ENCODE results near the gene SIK2. TPM values are rescaled to one million over a fixed set of nuclear protein-coding genes. Genes with fewer than 3 reads are reported as not detected.

The SIK2 gene
- total and polyA plus RNA-seq, 9 of the 15 experiments (the other 6 are each of a cell fraction or from before 2014, with no cell fraction given) = 0.74 to 11.6 (median 3.8) TPM

DNA sequence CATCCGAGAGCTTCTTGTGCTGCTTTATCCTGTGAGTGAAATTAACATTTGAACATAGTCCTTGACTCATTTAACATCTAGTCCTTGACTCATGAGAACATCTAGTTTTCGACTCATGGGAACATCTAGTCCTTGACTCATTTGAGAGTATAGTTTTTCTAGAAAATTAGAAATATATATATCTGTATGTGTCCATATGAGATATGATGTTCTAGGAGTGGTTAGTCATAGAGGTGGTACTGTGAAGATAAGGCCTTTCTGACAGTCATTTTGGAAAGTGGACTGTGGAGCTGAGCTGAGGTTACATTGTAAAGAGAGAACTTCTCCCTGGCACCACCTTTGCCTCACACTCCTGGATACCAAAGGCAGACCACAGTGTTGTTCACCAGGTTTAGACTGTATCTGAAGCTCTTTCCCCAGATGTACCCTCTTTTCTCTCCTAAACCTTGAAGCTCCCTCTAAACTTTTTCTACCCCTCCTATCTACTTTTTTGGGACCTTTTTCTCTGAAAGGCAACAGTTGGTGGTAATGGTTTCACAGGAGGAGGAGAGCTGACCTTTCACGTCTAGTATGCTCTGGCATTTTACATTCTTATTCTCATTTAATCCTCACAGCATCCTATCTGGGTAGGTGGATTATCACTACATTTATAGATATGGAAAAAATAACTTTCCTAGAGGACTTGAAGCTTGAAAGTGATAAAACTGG is 96.8 kb downstream of the SIK2 start (continued):
- TF ChIP-seq, protein P1, sequence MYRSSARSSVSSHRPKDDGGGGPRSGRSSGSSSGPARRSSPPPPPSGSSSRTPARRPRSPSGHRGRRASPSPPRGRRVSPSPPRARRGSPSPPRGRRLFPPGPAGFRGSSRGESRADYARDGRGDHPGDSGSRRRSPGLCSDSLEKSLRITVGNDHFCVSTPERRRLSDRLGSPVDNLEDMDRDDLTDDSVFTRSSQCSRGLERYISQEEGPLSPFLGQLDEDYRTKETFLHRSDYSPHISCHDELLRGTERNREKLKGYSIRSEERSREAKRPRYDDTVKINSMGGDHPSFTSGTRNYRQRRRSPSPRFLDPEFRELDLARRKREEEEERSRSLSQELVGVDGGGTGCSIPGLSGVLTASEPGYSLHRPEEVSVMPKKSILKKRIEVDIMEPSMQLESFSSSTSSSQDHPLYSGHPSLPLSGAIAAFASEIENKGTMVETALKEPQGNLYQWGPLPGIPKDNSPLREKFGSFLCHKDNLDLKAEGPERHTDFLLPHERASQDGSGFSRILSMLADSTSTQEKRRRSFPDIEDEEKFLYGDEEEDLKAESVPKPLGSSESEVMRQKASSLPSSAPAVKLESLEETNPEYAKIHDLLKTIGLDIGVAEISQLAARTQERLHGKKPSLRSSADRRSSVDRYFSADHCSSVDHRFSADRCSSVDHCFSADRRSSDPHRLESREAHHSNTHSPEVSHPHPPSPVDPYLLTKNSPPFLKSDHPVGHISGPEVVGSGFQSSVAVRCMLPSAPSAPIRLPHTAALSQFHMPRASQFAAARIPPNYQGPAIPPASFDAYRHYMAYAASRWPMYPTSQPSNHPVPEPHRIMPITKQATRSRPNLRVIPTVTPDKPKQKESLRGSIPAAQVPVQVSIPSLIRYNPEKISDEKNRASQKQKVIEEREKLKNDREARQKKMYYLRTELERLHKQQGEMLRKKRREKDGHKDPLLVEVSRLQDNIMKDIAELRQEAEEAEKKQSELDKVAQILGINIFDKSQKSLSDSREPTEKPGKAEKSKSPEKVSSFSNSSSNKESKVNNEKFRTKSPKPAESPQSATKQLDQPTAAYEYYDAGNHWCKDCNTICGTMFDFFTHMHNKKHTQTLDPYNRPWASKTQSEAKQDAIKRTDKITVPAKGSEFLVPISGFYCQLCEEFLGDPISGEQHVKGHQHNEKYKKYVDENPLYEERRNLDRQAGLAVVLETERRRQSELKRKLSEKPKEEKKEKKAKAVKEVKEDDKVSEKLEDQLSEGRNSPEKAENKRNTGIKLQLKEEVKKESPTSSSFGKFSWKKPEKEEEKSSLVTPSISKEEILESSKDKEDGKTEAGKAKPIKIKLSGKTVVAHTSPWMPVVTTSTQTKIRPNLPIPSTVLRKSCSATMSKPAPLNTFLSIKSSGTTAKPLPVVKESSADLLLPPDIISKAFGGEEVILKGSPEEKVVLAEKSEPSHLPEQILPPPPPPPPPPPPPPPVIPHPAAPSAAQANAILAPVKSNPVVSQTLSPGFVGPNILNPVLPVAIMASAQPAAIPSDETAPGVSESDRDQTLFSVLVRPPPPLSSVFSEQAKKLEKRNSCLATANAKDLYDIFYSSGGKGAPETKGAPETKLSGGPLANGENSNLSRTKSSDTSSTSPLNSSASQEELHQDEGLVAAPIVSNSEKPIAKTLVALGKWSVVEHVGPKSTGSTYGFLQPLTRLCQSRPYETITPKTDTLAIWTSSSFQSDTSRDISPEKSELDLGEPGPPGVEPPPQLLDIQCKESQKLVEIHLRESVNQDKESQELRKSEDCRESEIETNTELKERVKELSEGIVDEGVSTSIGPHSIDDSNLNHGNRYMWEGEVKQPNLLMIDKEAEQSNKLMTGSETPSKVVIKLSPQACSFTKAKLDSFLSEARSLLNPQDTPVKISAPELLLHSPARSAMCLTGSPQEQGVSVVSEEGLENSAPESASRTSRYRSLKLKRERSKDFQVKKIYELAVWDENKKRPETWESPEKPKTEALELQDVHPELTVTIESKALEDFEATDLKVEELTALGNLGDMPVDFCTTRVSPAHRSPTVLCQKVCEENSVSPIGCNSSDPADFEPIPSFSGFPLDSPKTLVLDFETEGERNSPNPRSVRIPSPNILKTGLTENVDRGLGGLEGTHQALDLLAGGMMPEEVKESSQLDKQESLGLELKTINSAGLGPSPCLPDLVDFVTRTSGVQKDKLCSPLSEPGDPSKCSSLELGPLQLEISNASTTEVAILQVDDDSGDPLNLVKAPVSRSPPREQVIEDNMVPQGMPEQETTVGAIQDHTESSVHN (IDR thresholded peaks at IDR 0.05; ENCODE audit: borderline replicate concordance in 1 of 2, low read depth in 1 of 2) = no peak
- TF ChIP-seq, protein P2, sequence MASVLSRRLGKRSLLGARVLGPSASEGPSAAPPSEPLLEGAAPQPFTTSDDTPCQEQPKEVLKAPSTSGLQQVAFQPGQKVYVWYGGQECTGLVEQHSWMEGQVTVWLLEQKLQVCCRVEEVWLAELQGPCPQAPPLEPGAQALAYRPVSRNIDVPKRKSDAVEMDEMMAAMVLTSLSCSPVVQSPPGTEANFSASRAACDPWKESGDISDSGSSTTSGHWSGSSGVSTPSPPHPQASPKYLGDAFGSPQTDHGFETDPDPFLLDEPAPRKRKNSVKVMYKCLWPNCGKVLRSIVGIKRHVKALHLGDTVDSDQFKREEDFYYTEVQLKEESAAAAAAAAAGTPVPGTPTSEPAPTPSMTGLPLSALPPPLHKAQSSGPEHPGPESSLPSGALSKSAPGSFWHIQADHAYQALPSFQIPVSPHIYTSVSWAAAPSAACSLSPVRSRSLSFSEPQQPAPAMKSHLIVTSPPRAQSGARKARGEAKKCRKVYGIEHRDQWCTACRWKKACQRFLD (CRISPR knock-in tag; IDR thresholded peaks at IDR 0.05) = peak; percentile 34; the same call in 1 of the 2 replicates
- TF ChIP-seq L3MBTL2 (IDR thresholded peaks at IDR 0.05) = no peak
- peak in 1 of 2 experiments; percentile 24; a peak in 1 of 3 replicates for TF ChIP-seq CBX3 (IDR thresholded peaks at IDR 0.05; ENCODE audit: borderline replicate concordance in 1 of 2, low read length in 2 of 2)
- TF ChIP-seq POLR2AphosphoS5 (IDR thresholded peaks at IDR 0.05; ENCODE audit: control insufficient read depth, insufficient read depth, low read depth, low read length) = peak; percentile 70
- TF ChIP-seq MXI1 (IDR thresholded peaks at IDR 0.05; ENCODE audit: low read depth, low read length) = no peak
- TF ChIP-seq, protein P3, sequence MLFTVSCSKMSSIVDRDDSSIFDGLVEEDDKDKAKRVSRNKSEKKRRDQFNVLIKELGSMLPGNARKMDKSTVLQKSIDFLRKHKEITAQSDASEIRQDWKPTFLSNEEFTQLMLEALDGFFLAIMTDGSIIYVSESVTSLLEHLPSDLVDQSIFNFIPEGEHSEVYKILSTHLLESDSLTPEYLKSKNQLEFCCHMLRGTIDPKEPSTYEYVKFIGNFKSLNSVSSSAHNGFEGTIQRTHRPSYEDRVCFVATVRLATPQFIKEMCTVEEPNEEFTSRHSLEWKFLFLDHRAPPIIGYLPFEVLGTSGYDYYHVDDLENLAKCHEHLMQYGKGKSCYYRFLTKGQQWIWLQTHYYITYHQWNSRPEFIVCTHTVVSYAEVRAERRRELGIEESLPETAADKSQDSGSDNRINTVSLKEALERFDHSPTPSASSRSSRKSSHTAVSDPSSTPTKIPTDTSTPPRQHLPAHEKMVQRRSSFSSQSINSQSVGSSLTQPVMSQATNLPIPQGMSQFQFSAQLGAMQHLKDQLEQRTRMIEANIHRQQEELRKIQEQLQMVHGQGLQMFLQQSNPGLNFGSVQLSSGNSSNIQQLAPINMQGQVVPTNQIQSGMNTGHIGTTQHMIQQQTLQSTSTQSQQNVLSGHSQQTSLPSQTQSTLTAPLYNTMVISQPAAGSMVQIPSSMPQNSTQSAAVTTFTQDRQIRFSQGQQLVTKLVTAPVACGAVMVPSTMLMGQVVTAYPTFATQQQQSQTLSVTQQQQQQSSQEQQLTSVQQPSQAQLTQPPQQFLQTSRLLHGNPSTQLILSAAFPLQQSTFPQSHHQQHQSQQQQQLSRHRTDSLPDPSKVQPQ (CRISPR knock-in tag; IDR thresholded peaks at IDR 0.05; ENCODE audit: borderline replicate concordance) = no peak
- TF ChIP-seq HIVEP1 (CRISPR knock-in tag; IDR thresholded peaks at IDR 0.05) = no peak
- peak in 1 of 2 experiments; percentile 27 for TF ChIP-seq NCOA2 (IDR thresholded peaks at IDR 0.05; ENCODE audit: partially characterized antibody in 2 of 2)
- peak; percentile 49; the same call in 1 of the 2 replicates for TF ChIP-seq GATA2 (CRISPR knock-in tag; IDR thresholded peaks at IDR 0.05)
